Panc1 (cell line): ENCODE measurements around the gene NEU2. TPM values are rescaled to one million over a fixed set of nuclear protein-coding genes. Genes with fewer than 3 reads are reported as not detected.

Source experiments
- ATAC-seq: fragments of 200-7000 bp; cut with Tn5 transposase; 2 replicates; pipeline ENCODE4 v1.9.1; 2020; ENCODE audit warnings: mild to moderate bottlenecking, moderate library complexity
- BruUV-seq: library from RNA; stranded (reverse); fragments of 400-500 nt; replicated peaks from 2 replicates; lab custom pipeline; 2021; lab: Mats Ljungman, UMichigan
- CTCF ChIA-PET: fragments of 300-600 bp; sonication (Branson Sonifier 250); formaldehyde crosslinking; loops from one replicate; lab custom pipeline; 2022; ENCODE audit warnings: antibody characterized with exemption; lab: Charles Lee
- POLR2A ChIA-PET: fragments of 300-600 bp; sonication (Branson Sonifier 250); formaldehyde crosslinking; loops from one replicate; lab custom pipeline; 2022; ENCODE audit warnings: antibody characterized with exemption; lab: Charles Lee
- DNase-seq: peaks from one replicate; pipeline ENCODE4 v3.0.0-alpha.2; 2010; ENCODE audit warnings: low read depth, low spot score
- H3K27ac ChIP-seq: 2 replicates; pipeline ENCODE4 v1.5.1; 2011; ENCODE audit warnings: mild to moderate bottlenecking, low read length, inconsistent platforms
- H3K27me3 ChIP-seq: fragments of 200-500 bp; sonication (Bioruptor generic); 2 replicates; pipeline ENCODE4 v1.6.0; 2014; ENCODE audit warnings: low read length, inconsistent platforms; ENCODE audit not compliant: control insufficient read depth, insufficient read depth
- H3K36me3 ChIP-seq: fragments of 200-500 bp; sonication (Bioruptor generic); 2 replicates; pipeline ENCODE4 v1.5.1; 2014; ENCODE audit warnings: inconsistent platforms, mild to moderate bottlenecking, low read length, moderate library complexity; ENCODE audit not compliant: control insufficient read depth, insufficient read depth
- H3K4me1 ChIP-seq: 2 replicates; pipeline ENCODE4 v1.5.1; 2011; ENCODE audit warnings: inconsistent platforms, mild to moderate bottlenecking, low read length, moderate library complexity; ENCODE audit not compliant: control insufficient read depth, insufficient read depth
- H3K4me3 ChIP-seq, 2 experiments: 2 replicates each; pipeline ENCODE4 v1.5.1; 2011 to 2012; ENCODE audit warnings: low read depth in 2 of 2, low read length in 2 of 2, mild to moderate bottlenecking in 2 of 2, inconsistent platforms in 1 of 2, moderate library complexity in 1 of 2
- H3K9me3 ChIP-seq: fragments of 200-500 bp; sonication (Bioruptor generic); 2 replicates; pipeline ENCODE4 v1.5.1; 2014; ENCODE audit warnings: low read depth, mild to moderate bottlenecking, inconsistent platforms, low read length, moderate library complexity; ENCODE audit not compliant: control insufficient read depth, insufficient read depth
- POLR2AphosphoS5 ChIP-seq: IDR thresholded peaks from 2 replicates; pipeline ENCODE4 v1.6.1; 2012; ENCODE audit warnings: mild to moderate bottlenecking, low read depth, low read length, moderate library complexity
- SIN3A ChIP-seq: IDR thresholded peaks from 2 replicates; pipeline ENCODE4 v1.6.1; 2012; ENCODE audit warnings: low read depth, mild to moderate bottlenecking, low read length, moderate library complexity, borderline replicate concordance; ENCODE audit not compliant: insufficient read depth
- TCF7L2 ChIP-seq: IDR thresholded peaks from 2 replicates; pipeline ENCODE4 v1.6.1; 2011; ENCODE audit warnings: mild to moderate bottlenecking, low read depth, low read length, inconsistent platforms
- in situ Hi-C: cut with HindIII; loops from 2 replicates; pipeline ENCODE4 v1.10.0; 2016; ENCODE audit warnings: low sequenced_read_pairs, low pct_unique_long_range_greater_than_20kb
- intact Hi-C: fragments of 100-400 bp; cut with micrococcal nuclease; formaldehyde crosslinking; loops from one replicate; pipeline ENCODE4 v1.10.0; 2022; ENCODE audit not compliant: unreplicated experiment
- total RNA-seq: library from RNA; stranded (reverse); gene quantifications from one replicate; pipeline ENCODE4 v1.2.1, GENCODE V29; 2021; ENCODE audit not compliant: unreplicated experiment
- TF ChIP-seq, protein P1 (sequence below): fragments of 450-650 bp; IDR thresholded peaks from 2 replicates; pipeline ENCODE4 v1.5.1; 2017; ENCODE audit warnings: mild to moderate bottlenecking
- TF ChIP-seq, protein P2 (sequence below), 2 experiments: IDR thresholded peaks; 2 replicates each; pipeline ENCODE4 v1.6.1; 2011 to 2012; ENCODE audit warnings: low read depth in 2 of 2, control low read depth in 1 of 2, low read length in 1 of 2, mild to moderate bottlenecking in 1 of 2, moderate library complexity in 1 of 2; ENCODE audit not compliant: insufficient read depth in 1 of 2

The NEU2 gene
- total RNA-seq, 1 experiment from 2014 or later: not detected

DNA sequence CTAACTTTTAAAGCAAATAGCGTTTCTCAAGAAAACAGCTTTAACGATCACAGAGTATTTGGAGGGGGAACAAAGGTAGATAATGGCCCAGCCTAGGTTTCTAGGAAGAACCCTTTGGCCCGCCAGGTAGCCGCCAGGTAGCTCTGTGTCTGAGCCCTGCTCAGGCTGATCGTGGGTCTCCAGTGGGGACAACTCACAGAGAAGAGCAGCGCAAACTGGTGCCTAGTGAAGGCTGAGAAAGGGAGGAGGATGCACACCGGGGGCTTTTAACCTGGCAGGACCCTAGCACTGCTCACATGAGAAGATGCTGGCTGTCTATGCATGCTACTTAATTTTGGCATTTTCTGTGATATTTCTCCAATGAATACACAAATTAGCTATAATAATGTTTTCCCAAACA is 25.2 kb upstream of the NEU2 start:
- ChIA-PET CTCF (no interaction called here), POLR2A (interaction anchor here (0.6 kb wide), 1 partner anchor 65 kb away, joined by 3 read pairs; no protein-coding TSS in a partner anchor)
- Histone ChIP-seq H3K27ac (no peak overlapping the region), H3K9me3 (no peaks in the 10 kb centered on the region), H3K36me3 (no peaks in the 10 kb centered on the region), H3K4me1 (peaks cover 2% of the 10 kb centered on the region), H3K4me3 (no peak overlapping the region), H3K27me3 (no peaks in the 10 kb centered on the region)
- DNase-seq: no peak
- no peak for TF ChIP-seq TCF7L2
- TF ChIP-seq, protein P1, sequence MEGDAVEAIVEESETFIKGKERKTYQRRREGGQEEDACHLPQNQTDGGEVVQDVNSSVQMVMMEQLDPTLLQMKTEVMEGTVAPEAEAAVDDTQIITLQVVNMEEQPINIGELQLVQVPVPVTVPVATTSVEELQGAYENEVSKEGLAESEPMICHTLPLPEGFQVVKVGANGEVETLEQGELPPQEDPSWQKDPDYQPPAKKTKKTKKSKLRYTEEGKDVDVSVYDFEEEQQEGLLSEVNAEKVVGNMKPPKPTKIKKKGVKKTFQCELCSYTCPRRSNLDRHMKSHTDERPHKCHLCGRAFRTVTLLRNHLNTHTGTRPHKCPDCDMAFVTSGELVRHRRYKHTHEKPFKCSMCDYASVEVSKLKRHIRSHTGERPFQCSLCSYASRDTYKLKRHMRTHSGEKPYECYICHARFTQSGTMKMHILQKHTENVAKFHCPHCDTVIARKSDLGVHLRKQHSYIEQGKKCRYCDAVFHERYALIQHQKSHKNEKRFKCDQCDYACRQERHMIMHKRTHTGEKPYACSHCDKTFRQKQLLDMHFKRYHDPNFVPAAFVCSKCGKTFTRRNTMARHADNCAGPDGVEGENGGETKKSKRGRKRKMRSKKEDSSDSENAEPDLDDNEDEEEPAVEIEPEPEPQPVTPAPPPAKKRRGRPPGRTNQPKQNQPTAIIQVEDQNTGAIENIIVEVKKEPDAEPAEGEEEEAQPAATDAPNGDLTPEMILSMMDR: no peak
- TF ChIP-seq POLR2AphosphoS5: no peak
- TF ChIP-seq SIN3A: no peak
- TF ChIP-seq, protein P2, sequence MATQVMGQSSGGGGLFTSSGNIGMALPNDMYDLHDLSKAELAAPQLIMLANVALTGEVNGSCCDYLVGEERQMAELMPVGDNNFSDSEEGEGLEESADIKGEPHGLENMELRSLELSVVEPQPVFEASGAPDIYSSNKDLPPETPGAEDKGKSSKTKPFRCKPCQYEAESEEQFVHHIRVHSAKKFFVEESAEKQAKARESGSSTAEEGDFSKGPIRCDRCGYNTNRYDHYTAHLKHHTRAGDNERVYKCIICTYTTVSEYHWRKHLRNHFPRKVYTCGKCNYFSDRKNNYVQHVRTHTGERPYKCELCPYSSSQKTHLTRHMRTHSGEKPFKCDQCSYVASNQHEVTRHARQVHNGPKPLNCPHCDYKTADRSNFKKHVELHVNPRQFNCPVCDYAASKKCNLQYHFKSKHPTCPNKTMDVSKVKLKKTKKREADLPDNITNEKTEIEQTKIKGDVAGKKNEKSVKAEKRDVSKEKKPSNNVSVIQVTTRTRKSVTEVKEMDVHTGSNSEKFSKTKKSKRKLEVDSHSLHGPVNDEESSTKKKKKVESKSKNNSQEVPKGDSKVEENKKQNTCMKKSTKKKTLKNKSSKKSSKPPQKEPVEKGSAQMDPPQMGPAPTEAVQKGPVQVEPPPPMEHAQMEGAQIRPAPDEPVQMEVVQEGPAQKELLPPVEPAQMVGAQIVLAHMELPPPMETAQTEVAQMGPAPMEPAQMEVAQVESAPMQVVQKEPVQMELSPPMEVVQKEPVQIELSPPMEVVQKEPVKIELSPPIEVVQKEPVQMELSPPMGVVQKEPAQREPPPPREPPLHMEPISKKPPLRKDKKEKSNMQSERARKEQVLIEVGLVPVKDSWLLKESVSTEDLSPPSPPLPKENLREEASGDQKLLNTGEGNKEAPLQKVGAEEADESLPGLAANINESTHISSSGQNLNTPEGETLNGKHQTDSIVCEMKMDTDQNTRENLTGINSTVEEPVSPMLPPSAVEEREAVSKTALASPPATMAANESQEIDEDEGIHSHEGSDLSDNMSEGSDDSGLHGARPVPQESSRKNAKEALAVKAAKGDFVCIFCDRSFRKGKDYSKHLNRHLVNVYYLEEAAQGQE (IDR thresholded peaks at IDR 0.05; ENCODE audit: insufficient read depth in 1 of 2, low read depth in 2 of 2, low read length in 1 of 2): no peak
- no peak for ATAC-seq
- no TSS peak for BruUV-seq
- intact Hi-C loops (no loop called here), in situ Hi-C loops (no loop called here)

DNA sequence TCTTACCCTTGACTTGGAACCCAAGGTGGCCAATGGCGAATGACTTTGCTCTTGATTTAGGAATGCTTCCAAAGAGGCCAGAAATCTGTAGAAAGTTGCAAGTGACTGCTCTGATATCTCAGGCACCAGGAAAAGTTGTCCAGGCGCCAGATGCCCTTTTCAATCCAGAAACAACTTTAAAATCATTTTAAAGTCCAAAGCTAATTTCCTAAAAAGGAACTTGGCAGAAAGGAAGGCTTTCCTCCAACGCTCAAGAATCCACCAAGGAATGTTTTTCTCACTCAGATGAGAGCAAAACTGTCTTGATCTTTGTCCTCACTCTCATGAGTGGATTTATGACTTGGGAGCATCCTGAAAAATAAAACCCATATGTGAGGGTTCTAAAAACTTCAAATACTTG is 24.7 kb upstream of the NEU2 start:
- no peak for TF ChIP-seq POLR2AphosphoS5
- TF ChIP-seq, protein P2 (IDR thresholded peaks at IDR 0.05; ENCODE audit: insufficient read depth in 1 of 2, low read depth in 2 of 2, low read length in 1 of 2): no peak
- TF ChIP-seq, protein P1: no peak
- no peak for TF ChIP-seq TCF7L2
- TF ChIP-seq SIN3A: no peak
- DNase-seq (no peak), ATAC-seq (no peak)
- no TSS peak for BruUV-seq
- Histone ChIP-seq H3K4me1 (peaks cover 6% of the 10 kb centered on the region), H3K27me3 (no peaks in the 10 kb centered on the region), H3K9me3 (no peaks in the 10 kb centered on the region), H3K27ac (no peak overlapping the region), H3K36me3 (no peaks in the 10 kb centered on the region), H3K4me3 (no peak overlapping the region)
- POLR2A ChIA-PET: interaction anchor here (0.5 kb wide), 1 partner anchor 47 kb away, joined by 3 read pairs; no protein-coding TSS in a partner anchor
- in situ Hi-C loops (no loop called here), intact Hi-C loops (no loop called here)
- CTCF ChIA-PET: no interaction called here
